Omental fat pad (tissue), 4 donors: ENCODE measurements around the gene HTRA3. TPM values are rescaled to one million over a fixed set of nuclear protein-coding genes. Genes with fewer than 3 reads are reported as not detected.

Source experiments
- ATAC-seq: fragments of 150-250 bp; one replicate; pipeline ENCODE4 v1.9.1; 2016; ENCODE audit warnings: mild to moderate bottlenecking, moderate library complexity; ENCODE audit not compliant: low FRiP score
- DNase-seq: peaks from one replicate; pipeline ENCODE4 v3.0.0-alpha.2; 2019; ENCODE audit warnings: low spot score
- CTCF ChIP-seq, 3 donors: fragments of 450-650 bp; IDR thresholded peaks; one replicate each; pipeline ENCODE4 v1.5.1; 2016 to 2017; ENCODE audit warnings: antibody characterized with exemption in 3 of 3, mild to moderate bottlenecking in 3 of 3, moderate library complexity in 2 of 3
- total RNA-seq, 4 donors: library from RNA; depleted of rRNA; stranded (reverse); fragments of >200 nt; gene quantifications; one replicate each; pipeline ENCODE4 v1.1.0, GENCODE V29; 2016

The HTRA3 gene
- total RNA-seq, 4 donors from 2014 or later: 15.8 to 147 (median 23.3) TPM

- DNase-seq: no peak
- no peak for ATAC-seq
- TF ChIP-seq CTCF (IDR thresholded peaks at IDR 0.05): no peak
Observed at GRCh38 chr4:8308144-8308543, 38.6 kb downstream of the HTRA3 start.

- DNase-seq (no peak), ATAC-seq (no peak)
- TF ChIP-seq CTCF (IDR thresholded peaks at IDR 0.05): no peak
Observed at GRCh38 chr4:8308856-8309771, 39.6 kb downstream of the HTRA3 start.

GRCh38 chr4:8310306-8310705 lies 40.8 kb downstream of the HTRA3 start:
- ATAC-seq (no peak), DNase-seq (no peak)
- no peak for TF ChIP-seq CTCF (IDR thresholded peaks at IDR 0.05)

GRCh38 chr4:8311101-8312068 lies 41.8 kb downstream of the HTRA3 start:
- no peak for DNase-seq
- no peak for TF ChIP-seq CTCF (IDR thresholded peaks at IDR 0.05)

GRCh38 chr4:8312069-8312445 lies 42.5 kb downstream of the HTRA3 start:
- no peak for TF ChIP-seq CTCF (IDR thresholded peaks at IDR 0.05)
- ATAC-seq: no peak
- DNase-seq: no peak

More at GRCh38 chr4:8311101-8312068, 41.8 kb downstream of the HTRA3 start:
- ATAC-seq: no peak

GRCh38 chr4:8312976-8313375 lies 43.4 kb downstream of the HTRA3 start:
- DNase-seq: no peak
- no peak for ATAC-seq
- TF ChIP-seq CTCF (IDR thresholded peaks at IDR 0.05): no peak
